Transverse colon (tissue), 4 donors: ENCODE data around the gene DDB1. TPM values are rescaled to one million over a fixed set of nuclear protein-coding genes. Genes with fewer than 3 reads are reported as not detected.

ENCODE experiments used
- DNase-seq: peaks from one replicate; pipeline ENCODE4 v3.0.0-alpha.2; 2019
- H3K27ac ChIP-seq, 4 donors: fragments of 200-600 bp; sonication (generic); 2 replicates each; pipeline ENCODE4 v1.5.1; 2016 to 2018; ENCODE audit warnings: inconsistent platforms in 4 of 4
- H3K27me3 ChIP-seq: fragments of 200-600 bp; sonication (generic); 2 replicates; pipeline ENCODE4 v1.5.1; 2017; ENCODE audit warnings: inconsistent platforms
- H3K36me3 ChIP-seq, 4 donors: fragments of 200-600 bp; sonication (generic); 2 replicates each; pipeline ENCODE4 v1.5.1; 2017 to 2019; ENCODE audit warnings: inconsistent platforms in 4 of 4
- H3K4me1 ChIP-seq, 4 donors: fragments of 200-600 bp; sonication (generic); 2 replicates each; pipeline ENCODE4 v1.5.1; 2017 to 2020; ENCODE audit warnings: inconsistent platforms in 4 of 4
- H3K4me3 ChIP-seq, 4 donors: fragments of 200-600 bp; sonication (generic); 1 replicate in 1 of 4; 2 replicates in 3 of 4; pipeline versions ENCODE4 v1.5.1 to v1.6.1; 2017 to 2019; ENCODE audit warnings: inconsistent platforms in 4 of 4
- H3K9me3 ChIP-seq, 2 donors: fragments of 200-600 bp; sonication (generic); 2 replicates each; pipeline ENCODE4 v1.5.1; 2017 to 2019; ENCODE audit warnings: inconsistent platforms in 2 of 2
- CTCF ChIP-seq, 5 experiments: fragments of 200-600 bp in 3 of 5; fragments of 450-650 bp in 2 of 5; sonication (generic) in 3 of 5; IDR thresholded peaks; 1 replicate in 2 of 5; 2 replicates in 3 of 5; pipeline ENCODE4 v1.5.1; 2016 to 2017; ENCODE audit warnings: antibody characterized with exemption in 5 of 5, inconsistent platforms in 3 of 5, mild to moderate bottlenecking in 2 of 5, moderate library complexity in 1 of 5
- EP300 ChIP-seq: sonication (generic); formaldehyde crosslinking; IDR thresholded peaks from one replicate; pipeline ENCODE4 v1.6.1; 2017; ENCODE audit warnings: antibody characterized with exemption, low read depth
- POLR2A ChIP-seq: fragments of 450-650 bp; IDR thresholded peaks from one replicate; pipeline ENCODE4 v1.6.1; 2016; ENCODE audit warnings: antibody characterized with exemption, mild to moderate bottlenecking, moderate library complexity
- POLR2AphosphoS5 ChIP-seq, 3 donors: sonication (generic); formaldehyde crosslinking; IDR thresholded peaks; one replicate each; pipeline ENCODE4 v1.6.1; 2016; ENCODE audit warnings: antibody characterized with exemption in 3 of 3
- WGBS, 2 donors: methylation state at CpG; one replicate each; pipeline ENCODE4 v1.1.5; 2018; ENCODE audit warnings: low coverage in 1 of 2; 5-methylcytosine and 5-hydroxymethylcytosine counted together
- in situ Hi-C, 4 donors: fragments of 200-750 bp; cut with MboI; loops; one replicate each; pipeline versions ENCODE4 v1.15.0 to v1.15.1; 2017; ENCODE audit warnings: low sequenced_read_pairs in 3 of 4, low pct_ligation_motif_present in 1 of 4, low pct_unique_long_range_greater_than_20kb in 1 of 4
- intact Hi-C: fragments of 100-400 bp; cut with DNase I; formaldehyde crosslinking; loops from one replicate; pipeline ENCODE4 v1.15.1; 2023; ENCODE audit warnings: low total_unique reads
- total RNA-seq, 4 donors: library from RNA; depleted of rRNA; stranded (reverse); fragments of >200 nt; gene quantifications; one replicate each; pipeline ENCODE4 v1.1.0, GENCODE V29; 2016

The DDB1 gene
- total RNA-seq, 4 donors from 2014 or later, result 105 to 127 (median 123) TPM

GRCh38 chr11:61315260-61315659, 17.6 kb downstream of the DDB1 start:
- H3K27ac ChIP-seq, result no peak overlapping the region
- intact Hi-C loops (no loop called here), in situ Hi-C loops (no loop called here)
- no peaks in the 10 kb centered on the region for H3K4me1 ChIP-seq
- TF ChIP-seq CTCF (IDR thresholded peaks at IDR 0.05) (no peak), POLR2A (no peak), EP300 (no peak), POLR2AphosphoS5 (IDR thresholded peaks at IDR 0.05) (no peak)
- 91% methylated on average over 2 of the region's 2 CpGs; no CpG with 5 or more reads in 1 of the 2 donors for WGBS, 2 donors
- DNase-seq, result no peak
- no peaks in the 10 kb centered on the region for H3K27me3 ChIP-seq
- no peaks in the 10 kb centered on the region for H3K9me3 ChIP-seq
- H3K4me3 ChIP-seq, result no peak overlapping the region
- H3K36me3 ChIP-seq, result peaks cover 0 to 86% (median 33%) of the 10 kb centered on the region in 4 donors

- no peak overlapping the region for H3K27ac ChIP-seq
- H3K4me1 ChIP-seq, result no peaks in the 10 kb centered on the region
- in situ Hi-C loops, result no loop called here
- H3K9me3 ChIP-seq, result no peaks in the 10 kb centered on the region
- TF ChIP-seq CTCF (IDR thresholded peaks at IDR 0.05) (no peak), EP300 (no peak), POLR2AphosphoS5 (IDR thresholded peaks at IDR 0.05) (no peak), POLR2A (no peak)
- H3K27me3 ChIP-seq, result no peaks in the 10 kb centered on the region
- 81 to 86% methylated on average over 7 to 8 of the region's 8 CpGs for WGBS, 2 donors
- no peak for DNase-seq
- H3K36me3 ChIP-seq, result peaks cover 0 to 91% (median 39%) of the 10 kb centered on the region in 4 donors
- intact Hi-C loops, result no loop called here
- no peak overlapping the region for H3K4me3 ChIP-seq
Measured at GRCh38 chr11:61310749-61311148, 22.2 kb downstream of the DDB1 start.

- in situ Hi-C loops, result no loop called here
- H3K27ac ChIP-seq, result no peak overlapping the region
- peaks cover 0 to 84% (median 39%) of the 10 kb centered on the region in 4 donors for H3K36me3 ChIP-seq
- H3K4me1 ChIP-seq, result no peaks in the 10 kb centered on the region
- no peak for DNase-seq
- 91 to 94% methylated on average over 3 to 7 of the region's 7 CpGs for WGBS, 2 donors
- TF ChIP-seq CTCF (IDR thresholded peaks at IDR 0.05) (no peak), EP300 (no peak), POLR2A (no peak), POLR2AphosphoS5 (IDR thresholded peaks at IDR 0.05) (no peak)
- intact Hi-C loops, result no loop called here
- no peaks in the 10 kb centered on the region for H3K9me3 ChIP-seq
- H3K4me3 ChIP-seq, result no peak overlapping the region
- H3K27me3 ChIP-seq, result no peaks in the 10 kb centered on the region
Measured at GRCh38 chr11:61309739-61310138, 23.2 kb downstream of the DDB1 start.

GRCh38 chr11:61309141-61309540, 23.8 kb downstream of the DDB1 start:
- Histone ChIP-seq H3K4me3 (no peak overlapping the region), H3K9me3 (no peaks in the 10 kb centered on the region), H3K27ac (no peak overlapping the region), H3K27me3 (no peaks in the 10 kb centered on the region), H3K4me1 (no peaks in the 10 kb centered on the region), H3K36me3 (peaks cover 0 to 78% (median 39%) of the 10 kb centered on the region in 4 donors)
- in situ Hi-C loops, result no loop called here
- no peak for TF ChIP-seq POLR2A
- TF ChIP-seq CTCF (IDR thresholded peaks at IDR 0.05), result no peak
- no peak for TF ChIP-seq POLR2AphosphoS5 (IDR thresholded peaks at IDR 0.05)
- no peak for TF ChIP-seq EP300
- intact Hi-C loops, result no loop called here
- DNase-seq, result no peak
- 92 to 96% methylated on average over 4 of the region's 4 CpGs for WGBS, 2 donors
